B cell (primary cell): ENCODE results near the gene TMEM129. TPM values are rescaled to one million over a fixed set of nuclear protein-coding genes. Genes with fewer than 3 reads are reported as not detected.

Source experiments
- ATAC-seq: fragments of 200-7000 bp; cut with Tn5 transposase; one replicate; pipeline ENCODE4 v1.10.0; 2021; ENCODE audit warnings: low read depth, mild to moderate bottlenecking, moderate number of reproducible peaks, moderate library complexity
- CTCF ChIA-PET: fragments of 350-600 bp; sonication (Branson Sonifier 250); formaldehyde crosslinking; loops from one replicate; lab custom pipeline; 2021; ENCODE audit warnings: antibody characterized with exemption, inconsistent platforms; lab: Charles Lee
- POLR2A ChIA-PET: fragments of 350-600 bp; sonication (Branson Sonifier 250); formaldehyde crosslinking; loops from one replicate; lab custom pipeline; 2021; ENCODE audit warnings: antibody characterized with exemption; lab: Charles Lee
- DNase-seq: peaks from one replicate; pipeline ENCODE4 v3.0.0; 2013
- H2AFZ ChIP-seq: 2 replicates; pipeline ENCODE4 v1.6.1; 2012; ENCODE audit warnings: mild to moderate bottlenecking, low read depth, low read length; ENCODE audit not compliant: insufficient read depth, poor library complexity, severe bottlenecking
- H3K27ac ChIP-seq, 2 donors: 1 replicate in 1 of 2; 2 replicates in 1 of 2; pipeline ENCODE4 v1.5.1; 2012 to 2013; ENCODE audit warnings: low read length in 2 of 2, mild to moderate bottlenecking in 2 of 2, moderate library complexity in 1 of 2
- H3K27me3 ChIP-seq, 4 experiments: fragments of 200-600 bp in 1 of 4; sonication (generic) in 1 of 4; replicated peaks in 1 of 4; 1 replicate in 2 of 4; 2 replicates in 2 of 4; pipeline versions ENCODE4 v1.6.1 to v1.7.0; 2013 to 2016; ENCODE audit warnings: low read length in 3 of 4, mild to moderate bottlenecking in 2 of 4, mixed read lengths in 1 of 4, moderate library complexity in 1 of 4; ENCODE audit not compliant: insufficient read depth in 4 of 4, control insufficient read depth in 3 of 4; ENCODE audit errors: control extremely low read depth in 1 of 4
- H3K36me3 ChIP-seq, 2 experiments: replicated peaks in 1 of 2; 1 replicate in 1 of 2; 2 replicates in 1 of 2; pipeline versions ENCODE4 v1.6.1 to v1.7.1; 2013; ENCODE audit warnings: low read length in 1 of 2; ENCODE audit not compliant: insufficient read depth in 2 of 2, control insufficient read depth in 1 of 2; ENCODE audit errors: control extremely low read depth in 1 of 2, extremely low read depth in 1 of 2
- H3K4me1 ChIP-seq, 2 donors: fragments of 200-600 bp in 1 of 2; sonication (generic) in 1 of 2; 1 replicate in 1 of 2; 2 replicates in 1 of 2; pipeline versions ENCODE4 v1.5.1 to v1.6.1; 2013 to 2017; ENCODE audit warnings: low read length in 2 of 2; ENCODE audit not compliant: control insufficient read depth in 2 of 2, insufficient read depth in 2 of 2
- H3K4me2 ChIP-seq: replicated peaks from 2 replicates; pipeline ENCODE3; 2012; ENCODE audit warnings: mild to moderate bottlenecking, low read depth, low read length; ENCODE audit not compliant: poor library complexity, severe bottlenecking
- H3K4me3 ChIP-seq, 5 experiments: fragments of 200-600 bp in 1 of 5; sonication (generic) in 1 of 5; 1 replicate in 3 of 5; 2 replicates in 2 of 5; pipeline versions ENCODE4 v1.5.1 to v1.7.0; 2011 to 2016; ENCODE audit warnings: low read length in 4 of 5, mild to moderate bottlenecking in 4 of 5, low read depth in 2 of 5, control low read depth in 1 of 5, moderate library complexity in 1 of 5; ENCODE audit not compliant: insufficient read depth in 1 of 5; ENCODE audit errors: control extremely low read depth in 1 of 5, extremely low read depth in 1 of 5
- H3K79me2 ChIP-seq: fragments of 200-600 bp; sonication (generic); one replicate; pipeline ENCODE4 v1.6.0; 2016; ENCODE audit warnings: low read length; ENCODE audit not compliant: control insufficient read depth, insufficient read depth
- H3K9ac ChIP-seq: fragments of 200-600 bp; sonication (generic); 2 replicates; pipeline ENCODE4 v1.6.1; 2017; ENCODE audit warnings: mild to moderate bottlenecking, low read length, moderate library complexity
- H3K9me3 ChIP-seq, 3 donors: one replicate each; pipeline versions ENCODE4 v1.6.1 to v1.7.1; 2013; ENCODE audit warnings: low read length in 2 of 3; ENCODE audit not compliant: control insufficient read depth in 2 of 3, insufficient read depth in 1 of 3; ENCODE audit errors: control extremely low read depth in 1 of 3
- H4K20me1 ChIP-seq: 2 replicates; pipeline ENCODE4 v1.6.0; 2012; ENCODE audit warnings: mild to moderate bottlenecking, low read length; ENCODE audit not compliant: insufficient read depth, control insufficient read depth, poor library complexity, severe bottlenecking
- H3K27ac Mint-ChIP-seq: one replicate; pipeline ENCODE4 v1.8.0; 2021; ENCODE audit warnings: mixed read lengths
- H3K27me3 Mint-ChIP-seq: one replicate; pipeline ENCODE4 v1.8.0; 2021; ENCODE audit warnings: mixed read lengths
- H3K4me1 Mint-ChIP-seq: one replicate; pipeline ENCODE4 v1.8.0; 2021; ENCODE audit warnings: mixed read lengths
- H3K4me3 Mint-ChIP-seq: one replicate; pipeline ENCODE4 v1.8.0; 2021; ENCODE audit warnings: mixed read lengths
- H3K9me3 Mint-ChIP-seq: one replicate; pipeline ENCODE4 v1.8.0; 2022; ENCODE audit warnings: mixed read lengths; ENCODE audit not compliant: insufficient read depth
- CTCF ChIP-seq: fragments of 200-600 bp; IDR thresholded peaks from one replicate; pipeline ENCODE4 v1.8.0; 2022; ENCODE audit warnings: antibody characterized with exemption, mild to moderate bottlenecking
- EZH2 ChIP-seq: IDR thresholded peaks from 2 replicates; pipeline ENCODE4 v1.6.1; 2012; ENCODE audit warnings: borderline replicate concordance, low read depth, mild to moderate bottlenecking, moderate library complexity, low read length; ENCODE audit not compliant: insufficient read depth, poor library complexity, severe bottlenecking
- WGBS: methylation state at CpG from one replicate; pipeline ENCODE4 v1.1.5; 2013; ENCODE audit warnings: missing lambda C conversion rate; ENCODE audit not compliant: insufficient coverage; 5-methylcytosine and 5-hydroxymethylcytosine counted together
- intact Hi-C: fragments of 100-400 bp; cut with micrococcal nuclease; formaldehyde crosslinking; loops from one replicate; pipeline ENCODE4 v1.10.0; 2022
- polyA plus RNA-seq: library from polyadenylated mRNA; depleted of rRNA; stranded (reverse); fragments of >200 nt; gene quantifications from 2 replicates; pipeline ENCODE4 v1.2.3, GENCODE V29; 2012
- total RNA-seq, 2 donors: library from RNA; stranded (reverse); fragments of 120-200 nt in 1 of 2; gene quantifications; 1 replicate in 1 of 2; 2 replicates in 1 of 2; pipeline versions ENCODE4 v1.2.3 to v1.2.4, GENCODE V29; 2013 to 2022

The TMEM129 gene
- total and polyA plus RNA-seq, 2 donors (not counting 1 experiment from before 2014, with no cell fraction given): 41.0 to 76.5 TPM

- H3K27me3 Mint-ChIP-seq: no peaks in the 10 kb centered on the region
- Histone ChIP-seq H3K9ac (no peak overlapping the region), H3K4me3 (no peak overlapping the region), H3K4me2 (no peak overlapping the region), H3K9me3 (peaks cover 0 to 4% (median 0%) of the 10 kb centered on the region in 3 donors), H4K20me1 (no peaks in the 10 kb centered on the region), H3K27ac (no peak overlapping the region), H2AFZ (no peak overlapping the region), H3K79me2 (no peaks in the 10 kb centered on the region), H3K27me3 (no peaks in the 10 kb centered on the region), H3K4me1 (no peaks in the 10 kb centered on the region), H3K36me3 (no peaks in the 10 kb centered on the region)
- TF ChIP-seq EZH2: no peak
- no peak for TF ChIP-seq CTCF
- H3K27ac Mint-ChIP-seq: no peak overlapping the region
- no peaks in the 10 kb centered on the region for H3K9me3 Mint-ChIP-seq
- no peak for DNase-seq
- H3K4me3 Mint-ChIP-seq: no peak overlapping the region
- H3K4me1 Mint-ChIP-seq: no peaks in the 10 kb centered on the region
- WGBS: 94% methylated on average over 12 of the region's 12 CpGs
- no peak for ATAC-seq
- intact Hi-C loops: no loop called here
- ChIA-PET POLR2A (no interaction called here), CTCF (no interaction called here)
Observed at GRCh38 chr4:1669270-1669669, 51.9 kb downstream of the TMEM129 start.

- no peak overlapping the region for H3K27ac Mint-ChIP-seq
- no peaks in the 10 kb centered on the region for H3K4me1 ChIP-seq
- no peak for TF ChIP-seq EZH2
- no peak for TF ChIP-seq CTCF
- H4K20me1 ChIP-seq: no peaks in the 10 kb centered on the region
- no peaks in the 10 kb centered on the region for H3K4me1 Mint-ChIP-seq
- H2AFZ ChIP-seq: no peak overlapping the region
- H3K27ac ChIP-seq: no peak overlapping the region
- H3K9me3 Mint-ChIP-seq: no peaks in the 10 kb centered on the region
- H3K4me2 ChIP-seq: no peak overlapping the region
- ChIA-PET CTCF (no interaction called here), POLR2A (no interaction called here)
- DNase-seq (no peak), ATAC-seq (no peak)
- H3K27me3 ChIP-seq: no peaks in the 10 kb centered on the region
- H3K79me2 ChIP-seq: no peaks in the 10 kb centered on the region
- peaks cover 0 to 4% (median 0%) of the 10 kb centered on the region in 3 donors for H3K9me3 ChIP-seq
- WGBS: 90% methylated on average over 8 of the region's 8 CpGs
- intact Hi-C loops: no loop called here
- no peak overlapping the region for H3K4me3 Mint-ChIP-seq
- no peaks in the 10 kb centered on the region for H3K36me3 ChIP-seq
- no peak overlapping the region for H3K9ac ChIP-seq
- H3K27me3 Mint-ChIP-seq: no peaks in the 10 kb centered on the region
- no peak overlapping the region for H3K4me3 ChIP-seq
Observed at GRCh38 chr4:1668488-1668840, 52.7 kb downstream of the TMEM129 start.
